Central memory CD8-positive, alpha-beta T cell (primary cell): Measurements from ENCODE around the gene ERN1.

Experiments
- ATAC-seq: fragments of 150-1000 bp; cut with Tn5 transposase; replicated peaks from 2 replicates; pipeline ENCODE4 v1.10.0; 2022; ENCODE audit warnings: mild to moderate bottlenecking, moderate FRiP score, moderate number of reproducible peaks; ENCODE audit not compliant: poor library complexity, severe bottlenecking; ENCODE audit errors: extremely low read depth
- DNase-seq, 2 donors: peaks; one replicate each; pipeline ENCODE4 v3.0.0; 2021; ENCODE audit warnings: low spot score in 2 of 2
- H3K27ac Mint-ChIP-seq: one replicate; pipeline ENCODE4 v1.8.0; 2022; ENCODE audit warnings: low read depth, mild to moderate bottlenecking, moderate library complexity, mixed read lengths
- H3K27me3 Mint-ChIP-seq: one replicate; pipeline ENCODE4 v1.8.0; 2022; ENCODE audit warnings: mixed read lengths
- H3K36me3 Mint-ChIP-seq: one replicate; pipeline ENCODE4 v1.8.0; 2022; ENCODE audit warnings: mild to moderate bottlenecking, moderate library complexity, mixed read lengths; ENCODE audit not compliant: insufficient read depth
- H3K4me1 Mint-ChIP-seq: one replicate; pipeline ENCODE4 v1.8.0; 2022; ENCODE audit warnings: mixed read lengths
- H3K4me3 Mint-ChIP-seq: one replicate; pipeline ENCODE4 v1.8.0; 2022; ENCODE audit warnings: mild to moderate bottlenecking, moderate library complexity, mixed read lengths
- H3K9me3 Mint-ChIP-seq: one replicate; pipeline ENCODE4 v1.8.0; 2022; ENCODE audit warnings: mixed read lengths

The ERN1 gene

DNA sequence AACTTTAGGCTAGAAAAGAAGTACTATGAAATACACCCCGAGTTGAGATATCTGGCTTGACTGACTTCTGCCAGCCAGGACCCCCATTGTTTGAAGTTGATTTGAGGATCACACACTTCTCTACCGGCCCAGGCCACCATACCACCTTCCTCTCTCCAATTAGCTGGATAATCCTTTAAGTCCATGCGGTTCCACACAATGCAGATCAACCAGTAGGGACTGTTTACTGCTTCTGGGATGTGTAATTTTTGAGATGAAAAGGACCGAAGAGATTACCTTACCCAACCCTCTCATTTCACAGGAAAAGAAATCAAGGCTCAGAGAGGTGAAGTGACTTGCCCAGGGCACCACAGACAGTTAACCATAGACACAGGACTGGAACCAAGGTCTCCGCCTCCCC is 20.5 kb downstream of the ERN1 start:
- H3K27me3 Mint-ChIP-seq, result no peaks in the 10 kb centered on the region
- peak overlapping the region; percentile 65 for H3K27ac Mint-ChIP-seq
- H3K4me1 Mint-ChIP-seq, result peaks cover 57% of the 10 kb centered on the region
- no peak for DNase-seq
- H3K4me3 Mint-ChIP-seq, result no peak overlapping the region
- H3K9me3 Mint-ChIP-seq, result no peaks in the 10 kb centered on the region
- ATAC-seq, result no peak
- H3K36me3 Mint-ChIP-seq, result peaks cover 20% of the 10 kb centered on the region

DNA sequence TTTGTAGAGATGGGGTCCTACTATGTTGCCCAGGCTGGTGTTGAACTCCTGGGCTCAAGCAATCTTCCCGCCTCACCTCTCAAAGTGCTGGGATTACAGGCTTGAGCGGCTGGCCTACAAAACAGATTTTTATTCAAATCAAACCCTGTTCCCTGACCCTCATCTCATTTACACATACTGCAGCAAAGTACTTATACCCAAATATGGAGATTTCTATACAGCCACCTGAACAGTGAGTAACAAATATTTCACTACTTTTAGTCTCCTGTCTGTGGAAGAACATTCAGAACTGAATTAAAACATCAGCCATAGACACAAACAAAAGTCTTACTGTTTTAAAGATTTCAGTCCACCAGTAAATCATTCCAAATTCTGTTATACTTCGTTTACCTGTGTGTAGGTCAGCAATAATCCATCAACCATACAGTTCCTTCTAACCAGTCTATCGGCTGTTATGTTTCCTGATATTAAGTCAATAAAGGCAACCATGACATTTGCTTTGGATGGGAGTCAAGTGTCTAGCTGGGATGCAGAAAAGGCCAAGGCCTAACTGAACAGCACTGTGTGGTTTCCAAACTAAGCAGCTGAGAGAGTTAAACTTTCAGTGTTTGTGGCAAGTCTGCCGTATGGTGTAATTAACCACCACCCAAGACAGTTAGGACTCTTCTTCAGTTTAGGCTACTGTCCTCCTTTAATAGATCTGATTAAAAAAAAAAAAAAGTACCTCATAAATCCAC is 22.3 kb downstream of the ERN1 start:
- H3K4me3 Mint-ChIP-seq, result no peak overlapping the region
- no peaks in the 10 kb centered on the region for H3K9me3 Mint-ChIP-seq
- no peak for ATAC-seq
- no peak for DNase-seq
- H3K36me3 Mint-ChIP-seq, result peaks cover 15% of the 10 kb centered on the region
- H3K27ac Mint-ChIP-seq, result peak overlapping the region; percentile 52
- peaks cover 64% of the 10 kb centered on the region for H3K4me1 Mint-ChIP-seq
- no peaks in the 10 kb centered on the region for H3K27me3 Mint-ChIP-seq

DNA sequence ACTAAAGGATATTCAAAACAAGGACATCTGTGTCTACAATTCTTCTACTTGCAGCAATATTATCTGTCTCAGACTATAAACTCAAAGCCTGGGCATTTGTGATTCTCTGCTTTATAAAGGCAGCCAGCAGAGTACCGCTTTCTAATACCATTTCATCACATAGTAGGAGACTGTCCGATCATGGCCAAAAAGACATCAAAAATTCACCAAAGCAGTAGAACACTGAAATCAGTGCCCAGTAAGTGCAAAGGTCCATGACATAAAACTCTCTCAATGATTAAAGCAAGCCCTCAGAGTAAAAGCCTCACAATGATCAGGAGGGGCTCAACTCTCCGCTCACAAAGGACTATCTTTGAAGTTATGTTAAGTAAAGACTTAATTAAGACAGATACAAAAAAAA is 23.0 kb downstream of the ERN1 start:
- H3K36me3 Mint-ChIP-seq, result peaks cover 18% of the 10 kb centered on the region
- no peaks in the 10 kb centered on the region for H3K9me3 Mint-ChIP-seq
- no peaks in the 10 kb centered on the region for H3K27me3 Mint-ChIP-seq
- H3K27ac Mint-ChIP-seq, result peak overlapping the region; percentile 52
- no peak for DNase-seq
- peak overlapping the region; percentile 1 for H3K4me3 Mint-ChIP-seq
- H3K4me1 Mint-ChIP-seq, result peaks cover 60% of the 10 kb centered on the region
- ATAC-seq, result no peak

DNA sequence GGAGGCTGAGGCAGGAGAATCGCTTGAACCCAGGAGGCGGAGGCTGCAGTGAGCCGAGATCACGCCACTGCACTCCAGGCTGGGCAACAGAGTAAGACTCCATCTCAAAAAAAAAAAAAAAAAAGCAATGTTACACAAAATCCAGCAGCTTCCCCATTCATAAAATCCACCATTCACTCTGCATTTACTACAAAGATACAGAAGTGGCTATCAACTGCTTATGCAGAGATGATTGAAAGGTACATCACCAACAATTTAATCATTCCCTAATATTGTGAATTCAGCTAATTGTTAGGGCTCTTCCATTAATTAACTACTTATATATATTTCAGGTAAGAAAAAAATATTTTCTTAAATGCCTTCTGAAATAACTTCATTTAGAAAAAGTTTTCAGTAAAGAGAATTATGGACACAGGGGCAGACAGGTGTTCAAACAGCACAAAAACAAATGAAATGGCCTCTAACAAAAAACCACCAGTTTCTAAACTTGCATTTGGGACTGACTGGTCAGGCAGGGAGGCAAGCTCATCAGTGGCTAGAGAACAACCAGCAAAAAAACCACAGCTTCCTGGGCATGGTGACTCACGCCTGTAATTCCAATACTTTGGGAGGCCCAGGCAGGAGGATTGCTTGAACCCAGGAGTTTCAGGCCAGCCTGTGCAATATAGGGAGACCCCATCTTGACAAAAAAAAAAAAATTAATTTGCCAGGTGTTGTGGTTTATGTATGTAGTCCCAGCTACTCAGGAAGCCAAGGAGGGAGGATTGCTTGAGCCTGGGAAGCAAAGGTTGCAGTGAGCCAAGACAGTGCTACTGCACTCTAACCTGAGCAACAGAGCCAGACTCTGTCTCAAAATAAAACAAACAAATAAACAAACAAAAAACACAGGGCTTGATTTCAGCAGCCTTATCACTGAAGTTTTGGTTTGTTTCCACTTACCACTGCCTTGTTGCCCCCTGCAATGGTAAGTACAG is 26.3 kb downstream of the ERN1 start:
- no peak for ATAC-seq
- Mint-ChIP-seq H3K36me3 (peaks cover 8% of the 10 kb centered on the region), H3K27ac (no peak overlapping the region), H3K4me1 (peaks cover 45% of the 10 kb centered on the region), H3K9me3 (no peaks in the 10 kb centered on the region), H3K27me3 (no peaks in the 10 kb centered on the region), H3K4me3 (no peak overlapping the region)
- no peak for DNase-seq

DNA sequence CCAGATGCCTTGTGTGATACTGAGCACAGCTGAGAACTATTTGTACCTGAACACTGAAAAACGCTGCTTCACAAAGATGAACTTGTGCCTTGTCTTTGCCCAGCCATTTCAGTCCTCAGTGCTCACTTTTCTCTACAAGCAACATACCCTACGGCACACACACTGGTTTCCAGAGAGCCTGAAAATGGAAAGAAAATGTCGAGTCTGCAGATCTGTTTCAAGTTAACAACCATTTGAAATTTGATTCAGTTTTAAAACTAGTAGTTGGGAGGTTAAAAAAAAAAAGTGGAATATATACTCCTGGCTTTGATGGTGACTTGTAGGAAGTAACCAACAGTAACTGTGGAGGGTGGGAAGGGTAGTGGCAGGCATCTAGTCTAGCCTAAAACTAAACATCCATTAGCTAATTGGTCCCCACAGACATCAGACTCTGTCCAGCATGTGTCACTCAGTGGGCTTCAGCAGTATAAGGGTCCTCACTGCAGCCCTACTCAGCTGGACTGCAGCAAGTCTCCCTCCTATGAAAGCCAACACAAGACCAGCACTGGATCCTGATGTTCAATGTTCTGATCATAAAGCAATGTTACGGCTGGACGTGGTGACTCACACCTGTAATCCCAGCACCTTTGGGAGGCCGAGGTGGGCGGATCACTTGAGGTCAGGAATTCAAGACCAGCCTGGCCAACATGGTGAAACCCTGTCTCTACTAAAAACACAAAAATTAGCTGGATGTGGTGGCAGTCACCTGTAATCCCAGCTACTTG is 27.1 kb downstream of the ERN1 start:
- Mint-ChIP-seq H3K4me1 (peaks cover 43% of the 10 kb centered on the region), H3K27ac (no peak overlapping the region), H3K4me3 (no peak overlapping the region), H3K36me3 (peaks cover 7% of the 10 kb centered on the region), H3K27me3 (no peaks in the 10 kb centered on the region), H3K9me3 (no peaks in the 10 kb centered on the region)
- ATAC-seq (no peak), DNase-seq (no peak)

DNA sequence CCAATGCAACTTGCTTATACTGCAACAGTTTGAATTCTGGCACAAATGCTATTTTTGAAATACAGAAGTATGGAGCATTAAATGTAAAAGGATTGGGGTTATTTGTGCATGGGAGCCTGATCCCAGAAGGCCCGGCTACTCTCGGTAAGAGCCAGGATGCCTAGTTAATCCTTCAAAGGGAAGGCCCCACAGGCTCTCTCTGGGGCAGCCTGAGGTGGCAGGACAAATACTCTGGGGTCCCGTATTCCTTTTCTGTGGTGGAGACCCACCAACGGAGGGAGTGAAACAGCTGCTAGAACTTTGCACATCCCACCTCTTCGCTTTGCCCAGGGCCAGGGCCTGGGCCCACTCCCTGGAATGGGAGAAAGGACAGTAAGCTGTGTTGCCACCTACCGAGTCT is 30.4 kb downstream of the ERN1 start:
- Mint-ChIP-seq H3K9me3 (no peaks in the 10 kb centered on the region), H3K4me1 (peaks cover 37% of the 10 kb centered on the region), H3K4me3 (no peak overlapping the region), H3K27me3 (no peaks in the 10 kb centered on the region), H3K27ac (no peak overlapping the region), H3K36me3 (peaks cover 18% of the 10 kb centered on the region)
- no peak for ATAC-seq
- DNase-seq, result no peak

DNA sequence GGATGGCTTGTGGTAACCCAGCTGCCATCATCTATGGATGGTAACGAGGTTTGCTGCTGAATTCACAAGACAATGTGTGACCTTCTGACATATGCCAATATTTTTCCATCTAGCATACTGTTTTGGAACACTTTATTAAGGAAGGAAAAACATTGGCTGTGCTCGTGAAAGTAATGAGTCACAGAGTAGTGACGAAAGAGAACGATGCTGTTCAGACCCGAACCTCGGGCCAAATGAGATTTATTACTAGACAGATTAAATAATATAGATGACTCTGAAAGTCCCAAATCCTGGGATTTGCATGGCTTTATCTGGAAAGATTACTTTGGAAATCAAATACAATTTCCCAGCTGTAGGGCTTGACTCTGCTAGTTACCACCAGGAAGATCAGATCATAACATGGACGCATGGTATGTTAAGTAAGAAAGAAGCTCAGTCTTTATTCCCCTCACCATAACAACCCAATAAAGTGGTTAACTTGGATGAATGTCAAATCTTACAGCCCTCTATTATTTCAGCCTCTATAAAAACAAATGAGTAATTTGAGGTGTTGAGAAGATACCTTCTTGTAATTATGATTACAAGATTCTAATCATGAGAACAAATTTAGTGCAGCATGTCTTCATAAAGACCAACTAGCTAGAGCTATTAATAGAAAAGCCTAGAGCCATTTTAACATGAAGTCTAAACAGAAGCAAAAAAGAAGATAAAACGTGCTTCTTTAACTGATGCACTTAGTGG is 32.6 kb downstream of the ERN1 start:
- H3K27me3 Mint-ChIP-seq, result no peaks in the 10 kb centered on the region
- no peak overlapping the region for H3K27ac Mint-ChIP-seq
- H3K4me1 Mint-ChIP-seq, result peaks cover 34% of the 10 kb centered on the region
- H3K4me3 Mint-ChIP-seq, result no peak overlapping the region
- no peak for ATAC-seq
- peaks cover 21% of the 10 kb centered on the region for H3K36me3 Mint-ChIP-seq
- H3K9me3 Mint-ChIP-seq, result no peaks in the 10 kb centered on the region
- DNase-seq, result no peak

DNA sequence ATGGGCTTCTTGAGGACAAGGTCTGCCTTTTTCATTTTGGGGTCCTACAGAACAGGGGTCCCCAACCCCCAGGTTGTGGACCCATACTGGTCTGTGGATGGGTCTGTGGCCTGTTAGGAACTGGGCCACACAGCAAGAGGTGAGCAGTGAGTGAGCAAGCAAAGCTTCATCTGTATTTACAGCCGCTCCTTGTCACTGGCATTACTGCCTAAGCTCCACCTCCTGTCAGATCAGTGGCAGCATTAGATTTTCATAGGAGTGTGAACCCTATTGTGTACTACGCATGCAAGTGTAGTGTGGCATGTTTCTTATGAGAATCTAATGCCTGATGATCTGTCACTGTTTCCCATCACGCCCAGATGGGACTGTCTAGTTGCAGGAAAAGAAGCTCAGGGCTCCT is 33.9 kb downstream of the ERN1 start:
- H3K4me3 Mint-ChIP-seq, result no peak overlapping the region
- H3K36me3 Mint-ChIP-seq, result peaks cover 21% of the 10 kb centered on the region
- no peaks in the 10 kb centered on the region for H3K9me3 Mint-ChIP-seq
- DNase-seq, result no peak
- ATAC-seq, result no peak
- H3K27me3 Mint-ChIP-seq, result no peaks in the 10 kb centered on the region
- peaks cover 47% of the 10 kb centered on the region for H3K4me1 Mint-ChIP-seq
- no peak overlapping the region for H3K27ac Mint-ChIP-seq

DNA sequence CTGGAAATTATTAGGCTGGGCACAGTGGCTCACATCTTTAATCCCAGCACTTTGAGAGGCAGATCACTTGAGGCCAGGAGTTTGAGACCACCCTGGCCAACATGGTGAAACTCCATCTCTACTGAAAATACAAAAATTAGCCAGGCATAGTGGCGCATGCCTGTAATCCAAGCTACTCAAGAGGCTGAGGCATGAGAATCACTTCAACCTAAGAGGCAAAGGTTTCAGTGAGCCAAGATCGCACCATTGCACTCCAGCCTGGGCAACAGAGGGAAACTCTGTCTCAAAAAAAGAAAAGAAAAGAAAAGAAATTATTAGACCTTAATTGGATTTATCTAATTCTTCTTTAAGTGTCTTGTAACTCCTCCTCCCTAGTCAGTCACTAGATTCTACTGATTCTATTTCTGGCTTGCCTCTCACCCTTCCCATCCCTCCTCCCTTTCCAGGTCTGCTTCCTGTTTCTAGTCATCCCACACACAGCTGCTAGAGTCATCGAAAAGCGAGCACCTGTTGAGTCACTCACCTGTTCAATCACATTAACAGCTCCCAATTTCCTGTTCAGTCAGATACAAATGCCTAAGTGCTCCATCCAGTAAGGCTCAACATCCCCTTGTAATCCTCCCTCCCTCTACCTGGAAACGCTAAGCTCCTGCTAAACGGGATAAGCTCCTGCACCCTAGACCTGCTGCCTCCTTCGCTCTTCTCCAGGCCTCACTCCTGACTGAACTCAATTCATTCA is 34.6 kb downstream of the ERN1 start:
- Mint-ChIP-seq H3K4me3 (no peak overlapping the region), H3K9me3 (no peaks in the 10 kb centered on the region), H3K27ac (peak overlapping the region; percentile 18), H3K27me3 (no peaks in the 10 kb centered on the region), H3K36me3 (peaks cover 21% of the 10 kb centered on the region), H3K4me1 (peaks cover 53% of the 10 kb centered on the region)
- ATAC-seq, result no peak
- no peak for DNase-seq

DNA sequence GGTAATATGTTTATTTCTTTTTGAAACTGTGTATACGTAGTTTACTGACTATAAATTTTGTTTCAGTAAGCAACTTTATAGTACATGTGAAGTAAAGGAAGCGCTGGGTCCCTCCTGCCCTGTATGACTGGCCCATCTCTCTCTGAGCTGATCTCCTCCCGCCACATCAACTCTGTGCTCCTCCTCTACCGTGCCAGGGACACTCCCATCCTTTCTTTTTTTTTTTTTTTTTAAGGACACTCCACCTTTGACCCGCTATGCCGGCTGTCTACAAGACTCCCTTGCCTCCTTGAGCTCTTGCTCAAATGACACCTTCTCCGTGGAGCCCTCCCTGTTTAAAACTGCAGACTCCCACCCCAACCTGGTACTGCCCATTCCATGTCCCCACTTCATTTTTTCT is 35.5 kb downstream of the ERN1 start:
- no peaks in the 10 kb centered on the region for H3K9me3 Mint-ChIP-seq
- peak overlapping the region; percentile 18 for H3K27ac Mint-ChIP-seq
- H3K4me1 Mint-ChIP-seq, result peaks cover 57% of the 10 kb centered on the region
- H3K36me3 Mint-ChIP-seq, result peaks cover 24% of the 10 kb centered on the region
- ATAC-seq (no peak), DNase-seq (no peak)
- H3K27me3 Mint-ChIP-seq, result no peaks in the 10 kb centered on the region
- no peak overlapping the region for H3K4me3 Mint-ChIP-seq

DNA sequence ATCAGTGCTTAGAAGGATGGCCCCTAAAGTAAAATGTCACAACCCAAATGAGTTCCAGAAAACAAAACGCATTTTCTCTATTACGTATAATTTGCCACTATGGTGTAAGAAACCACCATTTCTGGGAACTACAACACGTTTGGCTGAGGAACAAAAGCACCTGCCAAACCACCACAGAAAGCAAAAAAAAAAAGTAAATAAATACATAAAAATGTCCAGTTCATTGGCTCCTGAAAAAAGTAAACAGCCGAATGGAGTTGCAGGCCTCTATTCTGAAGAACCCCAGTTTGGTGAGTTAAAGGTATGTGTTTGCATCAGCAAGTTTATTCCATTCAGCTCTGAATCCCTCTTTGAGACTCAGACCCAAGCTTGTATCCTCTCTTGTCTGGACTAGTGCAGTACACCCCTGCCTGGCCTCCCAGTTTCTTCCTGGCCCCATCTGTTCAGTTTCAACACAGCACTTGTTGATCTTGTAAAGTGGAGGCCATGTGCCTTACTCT is 36.9 kb downstream of the ERN1 start:
- peak overlapping the region; percentile 45 for H3K27ac Mint-ChIP-seq

More for the DNA sequence above, 36.9 kb downstream of the ERN1 start:
- DNase-seq (no peak), ATAC-seq (no peak)
- Mint-ChIP-seq H3K36me3 (peaks cover 26% of the 10 kb centered on the region), H3K9me3 (no peaks in the 10 kb centered on the region), H3K27me3 (no peaks in the 10 kb centered on the region), H3K4me3 (no peak overlapping the region), H3K4me1 (peaks cover 65% of the 10 kb centered on the region)
